ENCODE data around the gene FBXL13.
A peak's percentile ranks its signal among the peaks of the same experiment; 100 is the strongest.
"Not testable (repeated sequence)": the region's sequence is repeated elsewhere in the genome, so short reads cannot be mapped to it uniquely, and the experiment has no call there.

FBXL13 gene

DNA sequence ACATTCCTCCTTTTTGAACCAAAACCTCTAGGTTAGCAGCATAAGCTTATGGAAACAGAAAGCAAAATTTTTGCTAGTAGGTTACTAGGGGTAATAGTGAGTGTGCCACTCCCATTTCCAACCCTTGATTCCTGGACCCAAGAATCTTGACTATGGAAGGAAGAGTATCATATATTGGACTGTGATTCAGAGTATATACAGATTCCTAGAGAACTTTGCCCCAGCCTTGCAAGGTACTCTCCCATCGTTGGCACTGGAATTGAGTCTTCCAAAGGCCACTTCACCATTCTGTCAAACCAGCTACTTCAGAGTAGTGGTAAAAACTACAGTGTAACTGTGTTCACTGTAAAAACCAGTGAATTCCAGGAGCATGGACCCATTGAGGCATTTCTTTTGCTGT is 92.4 kb downstream of the FBXL13 start:
- no peak overlapping the region for H3K4me3 ChIP-seq (ENCODE audit: low read depth in 1 of 2, low read length in 1 of 2)
- H3K9me3 ChIP-seq: no peaks in the 10 kb centered on the region
- H3K36me3 ChIP-seq: no peaks in the 10 kb centered on the region
- H3K27me3 ChIP-seq: no peaks in the 10 kb centered on the region
- H3K4me1 ChIP-seq (ENCODE audit: control insufficient read depth in 1 of 2, insufficient read depth in 1 of 2, low read depth in 1 of 2, low read length in 1 of 2): peaks cover 17 to 23% of the 10 kb centered on the region in 2 experiments
- TF ChIP-seq, protein P1, sequence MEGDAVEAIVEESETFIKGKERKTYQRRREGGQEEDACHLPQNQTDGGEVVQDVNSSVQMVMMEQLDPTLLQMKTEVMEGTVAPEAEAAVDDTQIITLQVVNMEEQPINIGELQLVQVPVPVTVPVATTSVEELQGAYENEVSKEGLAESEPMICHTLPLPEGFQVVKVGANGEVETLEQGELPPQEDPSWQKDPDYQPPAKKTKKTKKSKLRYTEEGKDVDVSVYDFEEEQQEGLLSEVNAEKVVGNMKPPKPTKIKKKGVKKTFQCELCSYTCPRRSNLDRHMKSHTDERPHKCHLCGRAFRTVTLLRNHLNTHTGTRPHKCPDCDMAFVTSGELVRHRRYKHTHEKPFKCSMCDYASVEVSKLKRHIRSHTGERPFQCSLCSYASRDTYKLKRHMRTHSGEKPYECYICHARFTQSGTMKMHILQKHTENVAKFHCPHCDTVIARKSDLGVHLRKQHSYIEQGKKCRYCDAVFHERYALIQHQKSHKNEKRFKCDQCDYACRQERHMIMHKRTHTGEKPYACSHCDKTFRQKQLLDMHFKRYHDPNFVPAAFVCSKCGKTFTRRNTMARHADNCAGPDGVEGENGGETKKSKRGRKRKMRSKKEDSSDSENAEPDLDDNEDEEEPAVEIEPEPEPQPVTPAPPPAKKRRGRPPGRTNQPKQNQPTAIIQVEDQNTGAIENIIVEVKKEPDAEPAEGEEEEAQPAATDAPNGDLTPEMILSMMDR (IDR thresholded peaks at IDR 0.05): no peak
- no peak overlapping the region for H3K27ac ChIP-seq

DNA sequence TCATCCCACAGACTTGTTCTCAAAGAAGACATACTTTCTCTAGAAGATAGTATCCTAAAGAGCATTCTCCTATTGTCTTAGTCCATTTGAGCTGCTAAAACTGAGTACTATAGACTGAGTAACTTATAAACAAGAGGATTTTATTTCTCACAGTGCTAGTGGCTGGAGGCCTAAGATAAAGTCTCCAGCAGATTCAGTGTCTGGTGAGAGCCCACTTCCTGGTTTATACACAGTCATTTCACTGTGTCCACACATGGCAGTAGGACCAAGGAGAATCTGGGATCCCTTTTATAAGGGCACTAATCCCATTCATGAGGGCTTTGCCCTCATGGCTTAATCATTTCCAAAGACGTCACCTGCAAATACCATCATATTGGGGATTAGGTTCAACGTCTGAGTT is 93.1 kb downstream of the FBXL13 start:
- H3K36me3 ChIP-seq: no peaks in the 10 kb centered on the region
- H3K27ac ChIP-seq: peak overlapping the region; percentile 21
- TF ChIP-seq, protein P1 (IDR thresholded peaks at IDR 0.05): no peak
- peaks cover 17 to 31% of the 10 kb centered on the region in 2 experiments for H3K4me1 ChIP-seq (ENCODE audit: control insufficient read depth in 1 of 2, insufficient read depth in 1 of 2, low read depth in 1 of 2, low read length in 1 of 2)
- H3K4me3 ChIP-seq (ENCODE audit: low read depth in 1 of 2, low read length in 1 of 2): no peak overlapping the region
- no peaks in the 10 kb centered on the region for H3K9me3 ChIP-seq
- no peaks in the 10 kb centered on the region for H3K27me3 ChIP-seq

DNA sequence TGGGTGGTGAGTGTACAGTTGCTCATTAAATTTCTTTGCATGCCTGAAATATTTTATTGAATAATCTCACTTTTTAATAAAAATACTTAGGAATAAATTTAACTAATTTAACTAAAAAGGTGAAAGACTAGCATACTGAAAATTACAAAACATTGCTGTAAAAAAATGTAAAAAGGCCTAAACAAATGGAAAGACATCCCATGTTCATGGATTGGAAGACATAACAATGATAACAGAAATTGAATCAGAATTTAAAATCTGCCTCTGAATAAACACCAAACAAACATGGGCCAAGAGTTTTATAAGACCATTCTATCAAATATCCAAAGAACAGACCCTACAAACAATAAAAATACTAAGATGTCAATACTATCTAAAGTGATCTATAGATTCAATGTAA is 94.9 kb downstream of the FBXL13 start:
- TF ChIP-seq, protein P1 (IDR thresholded peaks at IDR 0.05): no peak
- no peaks in the 10 kb centered on the region for H3K27me3 ChIP-seq
- no peaks in the 10 kb centered on the region for H3K36me3 ChIP-seq
- H3K4me1 ChIP-seq (ENCODE audit: control insufficient read depth in 1 of 2, insufficient read depth in 1 of 2, low read depth in 1 of 2, low read length in 1 of 2): peaks cover 19 to 45% of the 10 kb centered on the region in 2 experiments
- H3K27ac ChIP-seq: peak overlapping the region; percentile 97
- no peak overlapping the region for H3K4me3 ChIP-seq (ENCODE audit: low read depth in 1 of 2, low read length in 1 of 2)
- H3K9me3 ChIP-seq: no peaks in the 10 kb centered on the region

DNA sequence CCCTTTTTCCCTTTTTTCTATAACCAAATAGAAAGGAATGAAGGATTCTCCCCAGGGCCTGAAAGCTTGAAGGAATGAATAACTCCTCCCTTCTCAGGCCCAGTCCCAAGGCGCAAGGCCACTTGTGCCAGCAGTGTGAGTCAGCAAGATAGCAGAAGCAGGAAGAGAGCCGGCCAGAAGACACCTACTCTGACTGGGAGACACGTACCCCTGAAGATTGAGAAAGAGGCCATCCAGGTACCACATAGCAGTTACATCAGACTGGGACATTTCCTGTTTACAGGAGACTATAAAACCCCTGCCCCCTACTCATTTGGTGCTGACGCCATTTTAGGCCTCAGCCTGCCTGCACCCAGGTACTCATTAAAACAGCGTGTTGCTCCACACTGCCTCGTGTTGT is 96.3 kb downstream of the FBXL13 start:
- Histone ChIP-seq H3K4me3 (ENCODE audit: low read depth in 1 of 2, low read length in 1 of 2) (no peak overlapping the region), H3K27me3 (no peaks in the 10 kb centered on the region), H3K36me3 (no peaks in the 10 kb centered on the region), H3K27ac (peak overlapping the region; percentile 97), H3K9me3 (no peaks in the 10 kb centered on the region), H3K4me1 (ENCODE audit: control insufficient read depth in 1 of 2, insufficient read depth in 1 of 2, low read depth in 1 of 2, low read length in 1 of 2) (peaks cover 33 to 57% of the 10 kb centered on the region in 2 experiments)
- TF ChIP-seq, protein P1 (IDR thresholded peaks at IDR 0.05): no peak

DNA sequence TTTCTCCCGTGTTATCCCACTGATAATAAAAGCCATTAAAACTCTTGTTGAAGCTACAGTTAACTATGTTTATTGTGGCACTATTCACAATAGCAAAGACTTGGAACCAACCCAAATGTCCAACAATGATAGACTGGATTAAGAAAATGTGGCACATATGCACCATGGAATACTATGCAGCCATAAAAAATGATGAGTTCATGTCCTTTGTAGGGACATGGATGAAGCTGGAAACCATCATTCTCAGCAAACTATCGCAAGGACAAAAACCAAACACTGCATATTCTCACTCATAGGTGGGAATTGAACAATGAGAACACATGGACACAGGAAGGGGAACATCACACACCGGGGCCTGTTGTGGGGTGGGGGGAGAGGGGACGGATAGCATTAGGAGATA is 97.0 kb downstream of the FBXL13 start:
- H3K27me3 ChIP-seq; H3K36me3 ChIP-seq; H3K4me3 ChIP-seq (ENCODE audit: low read depth in 1 of 2, low read length in 1 of 2); H3K9me3 ChIP-seq: not testable (repeated sequence)
- H3K4me1 ChIP-seq (ENCODE audit: control insufficient read depth in 1 of 2, insufficient read depth in 1 of 2, low read depth in 1 of 2, low read length in 1 of 2): peaks cover 36 to 62% of the 10 kb centered on the region in 2 experiments
- H3K27ac ChIP-seq: peak overlapping the region; percentile 97

DNA sequence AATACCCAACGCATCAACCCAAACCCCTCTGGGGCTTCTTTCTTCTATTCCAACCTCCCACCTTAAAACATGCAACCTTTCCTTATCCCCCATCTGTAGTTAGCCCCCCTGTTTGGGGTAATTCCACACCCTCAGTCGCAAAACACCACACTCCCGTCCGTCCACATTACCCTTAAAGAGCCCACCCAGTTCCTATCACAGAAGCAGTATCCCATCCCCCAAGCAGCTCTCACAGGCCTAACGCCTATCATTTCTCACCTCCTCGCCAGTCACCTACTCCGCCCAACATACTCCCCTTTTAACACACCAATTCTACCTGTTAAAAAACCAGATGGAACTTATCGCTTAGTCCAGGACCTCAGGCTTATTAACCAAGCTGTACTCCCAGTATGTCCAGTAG is 98.1 kb downstream of the FBXL13 start:
- Histone ChIP-seq H3K9me3 (no peaks in the 10 kb centered on the region), H3K4me3 (ENCODE audit: low read depth in 1 of 2, low read length in 1 of 2) (no peak overlapping the region), H3K36me3 (no peaks in the 10 kb centered on the region), H3K4me1 (ENCODE audit: control insufficient read depth in 1 of 2, insufficient read depth in 1 of 2, low read depth in 1 of 2, low read length in 1 of 2) (peaks cover 37 to 62% of the 10 kb centered on the region in 2 experiments), H3K27me3 (no peaks in the 10 kb centered on the region), H3K27ac (peak overlapping the region; percentile 97)
- TF ChIP-seq, protein P1 (IDR thresholded peaks at IDR 0.05): no peak
